ENCODE results near the gene CIDEA.
A peak's percentile ranks its signal among the peaks of the same experiment; 100 is the strongest.

- TF ChIP-seq CTCF (IDR thresholded peaks at IDR 0.05), result peak; percentile 57 to 90 (median 68)
- no peak for TF ChIP-seq POLR2A (IDR thresholded peaks at IDR 0.05)
Measured at GRCh38 chr18:12271376-12272235, 17.4 kb downstream of the CIDEA start.

All from heart left ventricle (tissue), 13 donors.